ENCODE data around the gene EXOC6. TPM values are rescaled to one million over a fixed set of nuclear protein-coding genes. Genes with fewer than 3 reads are reported as not detected.

Gene EXOC6
- total and polyA plus RNA-seq, 10 of the 15 experiments (the other 5 are each of a cell fraction or from before 2014, with no cell fraction given) = 7.6 to 53.8 (median 13.3) TPM

- TF ChIP-seq POU2F2 (IDR thresholded peaks at IDR 0.05; ENCODE audit: borderline replicate concordance, low read depth, low read length) = no peak
- Histone ChIP-seq H3K27ac (ENCODE audit: control insufficient read depth, insufficient read depth) (no peak overlapping the region), H3K36me3 (ENCODE audit: control insufficient read depth in 2 of 2, insufficient read depth in 2 of 2, low read length in 1 of 2) (no peaks in the 10 kb centered on the region), H3K9ac (ENCODE audit: control insufficient read depth, insufficient read depth, low read length) (no peak overlapping the region), H3K4me1 (ENCODE audit: control insufficient read depth, insufficient read depth, low read length) (no peaks in the 10 kb centered on the region), H3K27me3 (replicated peaks in 1 of 2; ENCODE audit: control insufficient read depth in 2 of 2, insufficient read depth in 2 of 2, low read length in 1 of 2) (no peaks in the 10 kb centered on the region), H3K9me3 (replicated peaks; ENCODE audit: control insufficient read depth, insufficient read depth, low read length) (no peaks in the 10 kb centered on the region), H3K4me3 (no peak overlapping the region), H4K20me1 (ENCODE audit: control insufficient read depth, insufficient read depth) (no peaks in the 10 kb centered on the region), H3K4me2 (ENCODE audit: control insufficient read depth, insufficient read depth) (no peak overlapping the region), H3K79me2 (ENCODE audit: control insufficient read depth, insufficient read depth, low read length) (no peaks in the 10 kb centered on the region), H2AFZ (ENCODE audit: control insufficient read depth, low read depth, low read length) (no peak overlapping the region)
- ATAC-seq (no peak), FAIRE-seq (no peak), DNase-seq (ENCODE audit: low read depth, low spot score) (no peak)
- ChIA-PET CTCF (interaction anchor here (0.5 to 1.6 kb wide), 4 partner anchors 15 to 322 kb away, joined by 3 to 5 read pairs (median 4); no protein-coding TSS in a partner anchor), RAD21 (ENCODE audit: unreplicated experiment) (no interaction called here), POLR2A (no interaction called here), SMC1A (ENCODE audit: uncharacterized antibody, unreplicated experiment) (no interaction called here)
- WGBS (ENCODE audit: insufficient coverage, insufficient replicate concordance, low lambda C conversion rate, missing lambda C conversion rate) = 90% methylated on average over 1 of the region's 1 CpG
- no TSS peak for BruUV-seq (replicated peaks)
- intact Hi-C loops (cut with micrococcal nuclease; ENCODE audit: unreplicated experiment) (loop anchor here (5.0 kb wide), 3 partner anchors 68 to 383 kb away; no protein-coding TSS in a partner anchor), in situ Hi-C loops (cut with MboI) (no loop called here)
Observed at GRCh38 chr10:92969151-92969550, 120.8 kb downstream of the EXOC6 start.

DNA sequence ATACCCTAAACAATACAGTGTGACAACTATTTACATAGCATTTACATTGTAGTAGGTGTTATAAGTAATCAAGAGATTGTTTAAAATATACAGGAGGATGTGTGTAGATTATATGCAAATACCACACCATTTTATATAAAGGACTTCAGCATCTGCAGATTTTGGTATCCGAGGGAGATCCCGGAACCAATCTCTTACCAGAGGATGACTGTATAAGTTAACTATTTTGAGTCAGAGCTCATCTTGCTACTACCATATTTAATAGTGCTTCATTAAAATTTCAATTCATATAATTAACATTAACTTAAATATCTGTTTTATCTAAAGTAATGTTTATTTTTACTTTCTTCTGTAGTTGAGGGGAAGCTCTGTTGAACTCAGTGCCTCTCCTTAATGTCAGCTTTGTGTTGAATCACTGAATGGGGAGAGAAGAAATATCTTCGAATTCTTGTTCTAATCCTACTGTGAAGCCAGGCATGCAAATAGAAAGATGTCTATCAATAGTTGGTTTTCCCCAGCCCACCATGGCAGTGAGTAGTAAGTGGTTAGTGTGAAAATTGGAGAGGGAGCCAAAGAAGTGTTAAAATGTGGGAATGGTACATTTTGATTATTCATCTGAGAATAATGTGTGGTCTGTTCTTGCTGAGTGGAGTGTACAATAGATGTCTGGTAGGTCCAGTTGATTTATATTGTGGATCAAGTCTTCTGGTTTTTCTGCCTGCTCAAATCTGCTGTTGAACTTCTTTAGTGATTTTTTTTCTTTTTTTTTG, 122.2 kb downstream of the EXOC6 start:
- CTCF ChIA-PET = no interaction called here
- RAD21 ChIA-PET (ENCODE audit: unreplicated experiment) = interaction anchor here (0.8 kb wide), 1 partner anchor 85 kb away, joined by 4 read pairs; no protein-coding TSS in a partner anchor

More for the DNA sequence above, 122.2 kb downstream of the EXOC6 start:
- DNase-seq (ENCODE audit: low read depth, low spot score) (no peak), FAIRE-seq (no peak), ATAC-seq (no peak)
- H3K4me1 ChIP-seq (ENCODE audit: control insufficient read depth, insufficient read depth, low read length) = no peaks in the 10 kb centered on the region
- ChIA-PET POLR2A (no interaction called here), SMC1A (ENCODE audit: uncharacterized antibody, unreplicated experiment) (no interaction called here)
- no peak overlapping the region for H3K27ac ChIP-seq (ENCODE audit: control insufficient read depth, insufficient read depth)
- no peaks in the 10 kb centered on the region for H3K79me2 ChIP-seq (ENCODE audit: control insufficient read depth, insufficient read depth, low read length)
- in situ Hi-C loops (cut with MboI) = no loop called here
- no TSS peak for BruUV-seq (replicated peaks)
- H3K9ac ChIP-seq (ENCODE audit: control insufficient read depth, insufficient read depth, low read length) = no peak overlapping the region
- no peak overlapping the region for H2AFZ ChIP-seq (ENCODE audit: control insufficient read depth, low read depth, low read length)
- H4K20me1 ChIP-seq (ENCODE audit: control insufficient read depth, insufficient read depth) = no peaks in the 10 kb centered on the region
- no peak overlapping the region for H3K4me3 ChIP-seq
- no peaks in the 10 kb centered on the region for H3K9me3 ChIP-seq (replicated peaks; ENCODE audit: control insufficient read depth, insufficient read depth, low read length)
- no peaks in the 10 kb centered on the region for H3K36me3 ChIP-seq (ENCODE audit: control insufficient read depth in 2 of 2, insufficient read depth in 2 of 2, low read length in 1 of 2)
- WGBS (ENCODE audit: insufficient coverage, insufficient replicate concordance, low lambda C conversion rate, missing lambda C conversion rate) = 96% methylated on average over 3 of the region's 3 CpGs
- TF ChIP-seq RAD51 (IDR thresholded peaks at IDR 0.05) = no peak
- H3K4me2 ChIP-seq (ENCODE audit: control insufficient read depth, insufficient read depth) = no peak overlapping the region
- H3K27me3 ChIP-seq (replicated peaks in 1 of 2; ENCODE audit: control insufficient read depth in 2 of 2, insufficient read depth in 2 of 2, low read length in 1 of 2) = no peaks in the 10 kb centered on the region
- intact Hi-C loops (cut with micrococcal nuclease; ENCODE audit: unreplicated experiment) = no loop called here
